NB4 (cell line): ENCODE results near the gene GPX4.

Source experiments
- DNase-seq: peaks from one replicate; pipeline ENCODE4 v3.0.0; 2010; ENCODE audit warnings: low read depth
- H3K4me3 ChIP-seq: one replicate; pipeline ENCODE4 v1.5.1; 2011; ENCODE audit warnings: mild to moderate bottlenecking, low read depth, low read length, moderate library complexity
- MYC ChIP-seq: IDR thresholded peaks from 2 replicates; pipeline ENCODE4 v1.6.1; 2011; ENCODE audit warnings: low read depth, low read length
- POLR2A ChIP-seq: IDR thresholded peaks from 2 replicates; pipeline ENCODE4 v1.6.1; 2011; ENCODE audit warnings: mild to moderate bottlenecking; ENCODE audit not compliant: insufficient read length; ENCODE audit errors: extremely low read depth
- TF ChIP-seq, protein P1 (sequence below): IDR thresholded peaks from one replicate; pipeline ENCODE4 v1.5.1; 2012; ENCODE audit warnings: low read depth, low read length
- TF ChIP-seq, protein P2 (sequence below): IDR thresholded peaks from 2 replicates; pipeline ENCODE4 v1.6.1; 2011; ENCODE audit warnings: low read depth, low read length

The GPX4 gene

DNA sequence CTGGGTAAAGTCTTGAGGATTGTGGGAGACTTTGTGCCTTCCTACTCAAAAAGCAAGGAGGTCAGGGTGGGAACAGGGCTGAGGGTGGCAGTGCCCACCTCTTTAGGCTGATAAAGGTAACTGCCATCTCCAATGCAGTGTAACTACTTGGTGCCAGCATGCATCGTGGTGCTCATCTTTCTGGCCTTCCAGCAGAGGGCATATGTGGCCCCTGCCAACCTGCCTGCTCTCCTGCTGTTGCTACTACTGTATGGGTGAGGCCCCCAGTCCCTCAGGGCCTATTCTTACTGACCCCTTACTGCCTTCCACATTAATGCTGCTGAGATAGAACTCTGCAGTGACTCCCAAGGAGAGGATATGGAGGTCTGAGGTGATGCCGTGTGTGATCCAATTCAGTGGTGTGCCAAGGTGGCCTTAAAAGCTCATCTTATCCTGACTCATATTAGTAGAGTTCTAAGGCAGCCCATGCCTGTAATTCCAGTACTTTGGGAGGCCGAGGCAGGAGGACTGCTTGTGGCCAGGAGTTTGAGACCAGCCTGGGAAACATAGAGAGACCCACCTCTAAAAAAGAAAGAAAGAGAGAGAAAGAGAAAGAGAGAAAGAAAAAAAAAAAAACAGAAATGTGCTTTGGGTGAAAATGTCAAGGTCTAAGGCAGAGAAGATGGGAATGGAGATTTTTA is 46.5 kb upstream of the GPX4 start:
- DNase-seq, result peak; percentile 46
- no peak overlapping the region for H3K4me3 ChIP-seq
- TF ChIP-seq, protein P1, sequence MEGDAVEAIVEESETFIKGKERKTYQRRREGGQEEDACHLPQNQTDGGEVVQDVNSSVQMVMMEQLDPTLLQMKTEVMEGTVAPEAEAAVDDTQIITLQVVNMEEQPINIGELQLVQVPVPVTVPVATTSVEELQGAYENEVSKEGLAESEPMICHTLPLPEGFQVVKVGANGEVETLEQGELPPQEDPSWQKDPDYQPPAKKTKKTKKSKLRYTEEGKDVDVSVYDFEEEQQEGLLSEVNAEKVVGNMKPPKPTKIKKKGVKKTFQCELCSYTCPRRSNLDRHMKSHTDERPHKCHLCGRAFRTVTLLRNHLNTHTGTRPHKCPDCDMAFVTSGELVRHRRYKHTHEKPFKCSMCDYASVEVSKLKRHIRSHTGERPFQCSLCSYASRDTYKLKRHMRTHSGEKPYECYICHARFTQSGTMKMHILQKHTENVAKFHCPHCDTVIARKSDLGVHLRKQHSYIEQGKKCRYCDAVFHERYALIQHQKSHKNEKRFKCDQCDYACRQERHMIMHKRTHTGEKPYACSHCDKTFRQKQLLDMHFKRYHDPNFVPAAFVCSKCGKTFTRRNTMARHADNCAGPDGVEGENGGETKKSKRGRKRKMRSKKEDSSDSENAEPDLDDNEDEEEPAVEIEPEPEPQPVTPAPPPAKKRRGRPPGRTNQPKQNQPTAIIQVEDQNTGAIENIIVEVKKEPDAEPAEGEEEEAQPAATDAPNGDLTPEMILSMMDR, result peak; percentile 25
- TF ChIP-seq, protein P2, sequence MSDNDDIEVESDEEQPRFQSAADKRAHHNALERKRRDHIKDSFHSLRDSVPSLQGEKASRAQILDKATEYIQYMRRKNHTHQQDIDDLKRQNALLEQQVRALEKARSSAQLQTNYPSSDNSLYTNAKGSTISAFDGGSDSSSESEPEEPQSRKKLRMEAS, result no peak

DNA sequence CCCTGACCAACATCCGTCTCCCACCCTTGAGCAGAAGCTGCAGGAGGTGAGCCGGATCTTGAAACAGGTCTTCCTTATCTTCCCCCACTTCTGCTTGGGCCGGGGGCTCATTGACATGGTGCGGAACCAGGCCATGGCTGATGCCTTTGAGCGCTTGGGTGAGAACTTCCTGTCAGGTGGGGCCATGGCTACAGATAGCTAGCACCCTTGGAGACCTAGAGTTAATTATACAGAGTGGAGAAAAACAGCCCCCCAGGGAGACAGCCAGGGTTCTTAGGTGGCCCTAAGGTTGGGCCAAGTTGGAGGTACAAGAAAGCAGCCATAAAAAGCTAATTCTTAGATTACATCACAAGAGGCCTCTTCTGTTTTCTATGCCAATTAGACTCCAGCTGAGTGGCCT is 45.7 kb upstream of the GPX4 start:
- no peak overlapping the region for H3K4me3 ChIP-seq
- TF ChIP-seq, protein P1, result no peak
- TF ChIP-seq MYC, result no peak
- TF ChIP-seq, protein P2, result no peak
- no peak for TF ChIP-seq POLR2A

DNA sequence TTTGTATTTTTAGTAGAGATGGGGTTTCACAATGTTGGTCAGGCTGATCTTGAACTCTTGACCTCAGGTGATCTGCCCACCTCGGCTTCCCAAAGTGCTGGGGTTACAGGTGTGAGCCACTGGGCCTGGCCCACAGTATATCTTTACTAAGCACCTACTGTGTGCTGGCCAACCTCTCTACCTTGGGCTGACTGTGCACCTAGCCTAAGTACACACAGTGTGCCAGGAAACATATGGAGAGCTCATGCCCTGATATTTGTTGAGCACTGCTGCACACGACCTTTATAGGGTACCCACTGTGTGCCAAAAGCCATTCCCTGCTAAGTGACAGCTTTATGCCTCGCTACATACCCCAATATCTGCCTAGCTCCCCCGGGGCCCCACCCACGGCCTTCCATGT is 43.1 kb upstream of the GPX4 start:
- DNase-seq, result no peak
- H3K4me3 ChIP-seq, result no peak overlapping the region
- TF ChIP-seq MYC (no peak), POLR2A (no peak)
- TF ChIP-seq, protein P2, result no peak
- TF ChIP-seq, protein P1, result no peak

More for the DNA sequence above, 45.7 kb upstream of the GPX4 start:
- no peak for DNase-seq

DNA sequence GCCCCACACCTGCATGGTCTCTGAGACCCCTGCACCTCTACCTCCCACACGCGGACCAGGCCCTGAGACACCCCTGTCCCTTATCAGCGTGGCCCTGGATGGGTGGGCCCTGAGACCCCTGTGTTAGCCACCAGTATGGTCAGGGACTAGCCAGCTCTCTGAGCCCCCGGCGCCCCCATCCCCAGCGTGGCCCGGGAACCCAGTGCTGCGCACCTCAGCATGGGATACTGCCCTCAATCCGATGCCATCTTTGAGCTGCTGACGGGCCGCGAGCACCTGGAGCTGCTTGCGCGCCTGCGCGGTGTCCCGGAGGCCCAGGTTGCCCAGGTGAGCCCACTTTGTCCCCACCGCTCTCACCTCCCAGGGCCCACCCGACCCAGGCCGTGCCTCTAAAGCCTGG is 41.8 kb upstream of the GPX4 start:
- no peak overlapping the region for H3K4me3 ChIP-seq
- TF ChIP-seq, protein P1, result no peak
- TF ChIP-seq, protein P2, result no peak
- TF ChIP-seq MYC, result no peak
- no peak for TF ChIP-seq POLR2A
- no peak for DNase-seq

DNA sequence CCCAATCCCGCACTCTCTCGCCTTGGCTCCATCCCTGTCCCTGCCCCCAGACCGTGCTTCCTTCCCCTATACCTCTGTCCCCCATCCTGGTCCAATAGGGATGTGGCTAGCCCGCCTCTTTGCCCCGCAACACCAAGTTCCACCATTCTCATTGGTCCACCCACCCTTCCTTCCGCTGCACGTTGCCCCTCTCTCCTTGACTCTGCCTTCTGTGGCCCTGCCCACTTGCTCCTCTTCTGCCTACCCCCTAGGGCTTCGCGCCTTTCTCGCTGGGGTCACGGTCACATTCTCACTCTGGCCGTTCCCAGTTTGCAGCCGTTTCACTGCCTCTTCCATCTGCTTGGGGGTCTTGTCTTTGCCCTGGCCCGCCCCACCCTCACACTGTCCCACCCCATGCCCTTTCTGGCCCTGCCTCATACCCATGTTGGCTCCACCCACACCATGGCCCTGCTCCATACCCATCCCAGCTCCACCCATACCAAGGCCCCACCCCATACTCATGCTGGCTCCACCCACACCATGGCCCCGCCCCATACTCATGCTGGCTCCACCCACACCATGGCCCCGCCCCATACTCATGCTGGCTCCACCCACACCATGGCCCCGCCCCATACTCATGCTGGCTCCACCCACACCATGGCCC is 41.3 kb upstream of the GPX4 start:
- TF ChIP-seq, protein P2, result no peak
- no peak for TF ChIP-seq POLR2A
- TF ChIP-seq, protein P1, result no peak
- no peak for TF ChIP-seq MYC
- DNase-seq, result no peak

More for the DNA sequence above, 41.3 kb upstream of the GPX4 start:
- H3K4me3 ChIP-seq, result no peak overlapping the region
